ENCODE results near the gene APOL6. TPM values are rescaled to one million over a fixed set of nuclear protein-coding genes. Genes with fewer than 3 reads are reported as not detected.
A peak's percentile ranks its signal among the peaks of the same experiment; 100 is the strongest.

APOL6 gene
- total and polyA plus RNA-seq, 10 of the 15 experiments (the other 5 are each of a cell fraction or from before 2014, with no cell fraction given) = 4.3 to 22.9 (median 9.3) TPM

GRCh38 chr22:35633520-35633919, 14.7 kb upstream of the APOL6 start:
- Histone ChIP-seq H3K9ac (ENCODE audit: control insufficient read depth, insufficient read depth, low read length) (no peak overlapping the region), H3K36me3 (ENCODE audit: control insufficient read depth in 2 of 2, insufficient read depth in 2 of 2, low read length in 1 of 2) (no peaks in the 10 kb centered on the region), H3K27me3 (replicated peaks in 1 of 2; ENCODE audit: control insufficient read depth in 2 of 2, insufficient read depth in 2 of 2, low read length in 1 of 2) (no peaks in the 10 kb centered on the region), H3K27ac (ENCODE audit: control insufficient read depth, insufficient read depth) (no peak overlapping the region), H4K20me1 (ENCODE audit: control insufficient read depth, insufficient read depth) (no peaks in the 10 kb centered on the region), H3K4me2 (ENCODE audit: control insufficient read depth, insufficient read depth) (no peak overlapping the region), H3K79me2 (ENCODE audit: control insufficient read depth, insufficient read depth, low read length) (no peaks in the 10 kb centered on the region), H3K4me3 (no peak overlapping the region), H3K4me1 (ENCODE audit: control insufficient read depth, insufficient read depth, low read length) (peaks cover 14% of the 10 kb centered on the region), H2AFZ (ENCODE audit: control insufficient read depth, low read depth, low read length) (no peak overlapping the region), H3K9me3 (replicated peaks; ENCODE audit: control insufficient read depth, insufficient read depth, low read length) (peaks cover 1% of the 10 kb centered on the region; the same call in 1 of the 3 replicates)
- no TSS peak for BruUV-seq (replicated peaks)
- POLR2A ChIA-PET = interaction anchor here (1.1 kb wide), 1 partner anchor 15 kb away, joined by 3 read pairs; no protein-coding TSS in a partner anchor
- DNase-seq (ENCODE audit: low read depth, low spot score) = no peak
- ATAC-seq = no peak
- SMC1A ChIA-PET (ENCODE audit: uncharacterized antibody, unreplicated experiment) = interaction anchor here (0.5 to 2.1 kb wide), 2 partner anchors 15 to 17 kb away, joined by 3 to 12 read pairs; partner anchors contain the start of gene APOL6
- in situ Hi-C loops (cut with MboI) = no loop called here
- RAD21 ChIA-PET (ENCODE audit: unreplicated experiment) = no interaction called here
- FAIRE-seq = no peak
- CTCF ChIA-PET = no interaction called here
- 86% methylated on average over 16 of the region's 18 CpGs for WGBS (ENCODE audit: insufficient coverage, insufficient replicate concordance, low lambda C conversion rate, missing lambda C conversion rate)
- intact Hi-C loops (cut with micrococcal nuclease; ENCODE audit: unreplicated experiment) = loop anchor here (5.0 kb wide), 1 partner anchor 109 kb away; no protein-coding TSS in a partner anchor
- TF ChIP-seq EZH2 (IDR thresholded peaks at IDR 0.05; ENCODE audit: borderline replicate concordance, control insufficient read depth, low read depth, low read length) = no peak
- TF ChIP-seq PAX5 (IDR thresholded peaks at IDR 0.05; ENCODE audit: borderline replicate concordance, low read depth, low read length) = no peak
- 0 out of 2 replicates have a peak, but pooled peaks have one; percentile 38 for TF ChIP-seq NFIC (IDR thresholded peaks at IDR 0.05; ENCODE audit: low read depth, low read length)
- TF ChIP-seq SREBF2 (IDR thresholded peaks at IDR 0.05; ENCODE audit: low read length) = no peak
- no peak for TF ChIP-seq CUX1 (IDR thresholded peaks at IDR 0.05; ENCODE audit: insufficient replicate concordance, low read depth, low read length)
- TF ChIP-seq RELA (IDR thresholded peaks at IDR 0.05; ENCODE audit: borderline replicate concordance, partially characterized antibody) = no peak
- no peak for TF ChIP-seq STAT3 (IDR thresholded peaks at IDR 0.05; ENCODE audit: low read depth, low read length)
- no peak for TF ChIP-seq POLR2AphosphoS5 (IDR thresholded peaks at IDR 0.05; ENCODE audit: low read length)
- TF ChIP-seq TCF3 (IDR thresholded peaks at IDR 0.05; ENCODE audit: borderline replicate concordance, insufficient read depth, low read depth, low read length) = peak; percentile 43; the same call in 1 of the 2 replicates
- TF ChIP-seq ZNF274 (IDR thresholded peaks at IDR 0.05; ENCODE audit: insufficient read depth, insufficient read length) = no peak
- TF ChIP-seq SREBF1 (IDR thresholded peaks at IDR 0.05; ENCODE audit: low read length) = no peak
- no peak for TF ChIP-seq E2F8 (IDR thresholded peaks at IDR 0.05; ENCODE audit: low read depth, partially characterized antibody)
- TF ChIP-seq CHD1 (IDR thresholded peaks at IDR 0.05; ENCODE audit: low read depth, low read length) = no peak
- TF ChIP-seq CBFB (IDR thresholded peaks at IDR 0.05; ENCODE audit: low read depth) = no peak
- no peak for TF ChIP-seq POLR2A (IDR thresholded peaks at IDR 0.05; ENCODE audit: low read depth, low read length)
- TF ChIP-seq SIN3A (IDR thresholded peaks at IDR 0.05; ENCODE audit: low read depth, low read length) = no peak
- TF ChIP-seq CHD4 (IDR thresholded peaks at IDR 0.05) = no peak
- TF ChIP-seq ZNF622 (IDR thresholded peaks at IDR 0.05) = no peak
- no peak for TF ChIP-seq IKZF1 (conservative IDR thresholded peaks at IDR 0.05)
